Common myeloid progenitor, CD34-positive (primary cell): Measurements from ENCODE around the gene CERCAM.

Source experiments
- CTCF ChIA-PET: fragments of 350-600 bp; sonication (Branson Sonifier 250); formaldehyde crosslinking; loops from one replicate; lab custom pipeline; 2021; ENCODE audit warnings: antibody characterized with exemption; lab: Charles Lee
- POLR2A ChIA-PET: fragments of 350-600 bp; sonication (Branson Sonifier 250); formaldehyde crosslinking; loops from one replicate; lab custom pipeline; 2021; ENCODE audit warnings: antibody characterized with exemption; lab: Charles Lee
- DNase-seq, 3 donors: peaks; one replicate each; pipeline versions ENCODE4 v3.0.0 to v3.0.0-alpha.2; 2013
- H3K27ac ChIP-seq, 2 experiments: 1 replicate in 1 of 2; 2 replicates in 1 of 2; pipeline ENCODE4 v1.7.0; 2013; ENCODE audit warnings: inconsistent platforms in 2 of 2, low read length in 2 of 2, mild to moderate bottlenecking in 2 of 2, low read depth in 1 of 2, moderate library complexity in 1 of 2; ENCODE audit not compliant: severe bottlenecking in 2 of 2, insufficient read depth in 1 of 2, poor library complexity in 1 of 2
- H3K27me3 ChIP-seq, 5 experiments: replicated peaks in 2 of 5; 1 replicate in 3 of 5; 2 replicates in 2 of 5; pipeline versions ENCODE4 v1.6.1 to v1.7.0; 2013; ENCODE audit warnings: low read length in 4 of 5, mild to moderate bottlenecking in 2 of 5, moderate library complexity in 2 of 5, inconsistent platforms in 1 of 5; ENCODE audit not compliant: insufficient read depth in 5 of 5, control insufficient read depth in 4 of 5
- H3K36me3 ChIP-seq, 4 experiments: 1 replicate in 2 of 4; 2 replicates in 2 of 4; pipeline versions ENCODE4 v1.6.1 to v1.7.0; 2013; ENCODE audit warnings: low read length in 3 of 4, control low read depth in 1 of 4, mild to moderate bottlenecking in 1 of 4; ENCODE audit not compliant: control insufficient read depth in 4 of 4, insufficient read depth in 4 of 4
- H3K4me1 ChIP-seq, 4 experiments: 1 replicate in 3 of 4; 2 replicates in 1 of 4; pipeline versions ENCODE4 v1.6.1 to v1.7.1; 2013; ENCODE audit warnings: low read length in 3 of 4, mild to moderate bottlenecking in 3 of 4, control low read depth in 1 of 4, inconsistent platforms in 1 of 4, moderate library complexity in 1 of 4; ENCODE audit not compliant: control insufficient read depth in 4 of 4, insufficient read depth in 4 of 4; ENCODE audit errors: control extremely low read depth in 1 of 4
- H3K4me3 ChIP-seq, 7 experiments: 1 replicate in 4 of 7; 2 replicates in 3 of 7; pipeline versions ENCODE4 v1.5.1 to v1.7.0; 2013; ENCODE audit warnings: mild to moderate bottlenecking in 7 of 7, low read length in 6 of 7, moderate library complexity in 6 of 7, inconsistent platforms in 2 of 7, low read depth in 2 of 7, control low read depth in 1 of 7; ENCODE audit not compliant: insufficient read depth in 4 of 7, control insufficient read depth in 1 of 7; ENCODE audit errors: extremely low read depth in 1 of 7
- H3K9me3 ChIP-seq, 5 experiments: 1 replicate in 4 of 5; 2 replicates in 1 of 5; pipeline versions ENCODE4 v1.6.1 to v1.7.1; 2013; ENCODE audit warnings: low read length in 4 of 5, mild to moderate bottlenecking in 2 of 5, inconsistent platforms in 1 of 5, low read depth in 1 of 5, moderate library complexity in 1 of 5; ENCODE audit not compliant: control insufficient read depth in 4 of 5, insufficient read depth in 2 of 5; ENCODE audit errors: control extremely low read depth in 1 of 5
- WGBS: methylation state at CpG from one replicate; pipeline ENCODE4 v1.1.5; 2013; ENCODE audit not compliant: insufficient coverage; 5-methylcytosine and 5-hydroxymethylcytosine counted together

CERCAM gene

GRCh38 chr9:128389395-128390149 lies 31.1 kb upstream of the CERCAM start:
- no peaks in the 10 kb centered on the region for H3K4me1 ChIP-seq
- DNase-seq, result no peak
- H3K27ac ChIP-seq, result no peak overlapping the region
- H3K4me3 ChIP-seq, result no peak overlapping the region
- H3K9me3 ChIP-seq, result no peaks in the 10 kb centered on the region
- ChIA-PET CTCF (interaction anchor here (1.0 kb wide), 1 partner anchor 22 kb away, joined by 4 read pairs; no protein-coding TSS in a partner anchor), POLR2A (no interaction called here)
- H3K27me3 ChIP-seq, result no peaks in the 10 kb centered on the region
- peaks cover 4 to 80% (median 57%) of the 10 kb centered on the region in 4 experiments for H3K36me3 ChIP-seq
- 97% methylated on average over 9 of the region's 13 CpGs for WGBS

- 97% methylated on average over 6 of the region's 11 CpGs for WGBS
- Histone ChIP-seq H3K4me3 (no peak overlapping the region), H3K27ac (no peak overlapping the region), H3K27me3 (no peaks in the 10 kb centered on the region), H3K9me3 (no peaks in the 10 kb centered on the region), H3K36me3 (peaks cover 4 to 73% (median 51%) of the 10 kb centered on the region in 4 experiments), H3K4me1 (no peaks in the 10 kb centered on the region)
- no peak for DNase-seq
- CTCF ChIA-PET, result interaction anchor here (1.0 kb wide), 1 partner anchor 21 kb away, joined by 4 read pairs; no protein-coding TSS in a partner anchor
- POLR2A ChIA-PET, result no interaction called here
Measured at GRCh38 chr9:128390150-128390812, 30.4 kb upstream of the CERCAM start.

- WGBS, result 100% methylated on average over 5 of the region's 8 CpGs
- no peak for DNase-seq
- Histone ChIP-seq H3K27me3 (no peaks in the 10 kb centered on the region), H3K27ac (no peak overlapping the region), H3K4me3 (no peak overlapping the region), H3K4me1 (no peaks in the 10 kb centered on the region), H3K36me3 (peaks cover 2 to 65% (median 46%) of the 10 kb centered on the region in 4 experiments), H3K9me3 (no peaks in the 10 kb centered on the region)
- ChIA-PET CTCF (no interaction called here), POLR2A (no interaction called here)
Measured at GRCh38 chr9:128390813-128391711, 29.6 kb upstream of the CERCAM start.

- WGBS, result 98% methylated on average over 19 of the region's 21 CpGs
- ChIA-PET POLR2A (no interaction called here), CTCF (no interaction called here)
- H3K9me3 ChIP-seq, result no peaks in the 10 kb centered on the region
- H3K27ac ChIP-seq, result no peak overlapping the region
- H3K4me3 ChIP-seq, result no peak overlapping the region
- peaks cover 0 to 3% (median 2%) of the 10 kb centered on the region in 4 experiments for H3K4me1 ChIP-seq
- H3K27me3 ChIP-seq, result no peaks in the 10 kb centered on the region
- no peak for DNase-seq
- peaks cover 2 to 57% (median 40%) of the 10 kb centered on the region in 4 experiments for H3K36me3 ChIP-seq
Measured at GRCh38 chr9:128391956-128392301, 28.7 kb upstream of the CERCAM start.

GRCh38 chr9:128392302-128393144 lies 28.1 kb upstream of the CERCAM start:
- ChIA-PET POLR2A (no interaction called here), CTCF (no interaction called here)
- 95% methylated on average over 61 of the region's 88 CpGs for WGBS
- Histone ChIP-seq H3K4me1 (peaks cover 0 to 8% (median 8%) of the 10 kb centered on the region in 4 experiments), H3K36me3 (peaks cover 2 to 51% (median 35%) of the 10 kb centered on the region in 4 experiments), H3K27ac (no peak overlapping the region), H3K4me3 (no peak overlapping the region), H3K9me3 (no peaks in the 10 kb centered on the region), H3K27me3 (no peaks in the 10 kb centered on the region)
- no peak for DNase-seq

- Histone ChIP-seq H3K27me3 (no peaks in the 10 kb centered on the region), H3K4me1 (peaks cover 0 to 9% (median 8%) of the 10 kb centered on the region in 4 experiments), H3K9me3 (no peaks in the 10 kb centered on the region), H3K36me3 (peaks cover 2 to 44% (median 27%) of the 10 kb centered on the region in 4 experiments), H3K27ac (no peak overlapping the region), H3K4me3 (no peak overlapping the region)
- ChIA-PET CTCF (no interaction called here), POLR2A (no interaction called here)
- DNase-seq, result no peak
- 95% methylated on average over 51 of the region's 56 CpGs for WGBS
Measured at GRCh38 chr9:128393145-128393775, 27.4 kb upstream of the CERCAM start.
